Right atrium auricular region (tissue), 2 donors: ENCODE measurements around the gene CTNNBIP1. TPM values are rescaled to one million over a fixed set of nuclear protein-coding genes. Genes with fewer than 3 reads are reported as not detected.

Experiments used
- DNase-seq: peaks from one replicate; pipeline ENCODE4 v3.0.0-alpha.2; 2019; ENCODE audit warnings: low spot score
- H3K27ac ChIP-seq, 2 donors: fragments of 200-600 bp; sonication (generic); 1 replicate in 1 of 2; 2 replicates in 1 of 2; pipeline ENCODE4 v1.5.1; 2016 to 2019
- H3K27me3 ChIP-seq, 2 donors: fragments of 200-600 bp; sonication (generic); one replicate each; pipeline versions ENCODE4 v1.5.1 to v1.6.0; 2017 to 2019
- H3K36me3 ChIP-seq: fragments of 200-600 bp; sonication (generic); one replicate; pipeline ENCODE4 v1.5.1; 2016
- H3K4me1 ChIP-seq, 2 donors: fragments of 200-600 bp; sonication (generic); one replicate each; pipeline versions ENCODE4 v1.5.1 to v1.6.0; 2017 to 2019
- H3K4me3 ChIP-seq, 2 donors: fragments of 200-600 bp; sonication (generic); 1 replicate in 1 of 2; 2 replicates in 1 of 2; pipeline ENCODE4 v1.5.1; 2017 to 2019; ENCODE audit warnings: mild to moderate bottlenecking in 1 of 2, moderate library complexity in 1 of 2
- H3K9me3 ChIP-seq, 2 donors: fragments of 200-600 bp; sonication (generic); one replicate each; pipeline ENCODE4 v1.5.1; 2019
- CTCF ChIP-seq, 2 donors: fragments of 200-600 bp; sonication (generic); IDR thresholded peaks; one replicate each; pipeline ENCODE4 v1.5.1; 2019; ENCODE audit warnings: antibody characterized with exemption in 2 of 2
- total RNA-seq, 2 donors: library from RNA; depleted of rRNA; stranded (reverse); fragments of >200 nt; gene quantifications; one replicate each; pipeline ENCODE4 v1.1.0, GENCODE V29; 2016

Gene CTNNBIP1
- total RNA-seq, 2 donors from 2014 or later: 22.3 to 31.9 TPM

GRCh38 chr1:9821710-9822109 lies 88.4 kb downstream of the CTNNBIP1 start:
- no peak for DNase-seq
- H3K9me3 ChIP-seq: no peaks in the 10 kb centered on the region
- no peak for TF ChIP-seq CTCF (IDR thresholded peaks at IDR 0.05)
- no peak overlapping the region for H3K27ac ChIP-seq
- no peak overlapping the region for H3K4me3 ChIP-seq
- no peaks in the 10 kb centered on the region for H3K27me3 ChIP-seq
- peaks cover 0 to 40% of the 10 kb centered on the region in 2 donors for H3K4me1 ChIP-seq
- no peaks in the 10 kb centered on the region for H3K36me3 ChIP-seq

GRCh38 chr1:9820521-9820920 lies 89.5 kb downstream of the CTNNBIP1 start:
- no peak for DNase-seq
- Histone ChIP-seq H3K27ac (no peak overlapping the region), H3K9me3 (no peaks in the 10 kb centered on the region), H3K27me3 (no peaks in the 10 kb centered on the region), H3K36me3 (no peaks in the 10 kb centered on the region), H3K4me3 (no peak overlapping the region), H3K4me1 (peaks cover 0 to 35% of the 10 kb centered on the region in 2 donors)
- TF ChIP-seq CTCF (IDR thresholded peaks at IDR 0.05): no peak

GRCh38 chr1:9817734-9818133 lies 92.3 kb downstream of the CTNNBIP1 start:
- DNase-seq: no peak
- peaks cover 0 to 17% of the 10 kb centered on the region in 2 donors for H3K4me1 ChIP-seq
- no peak for TF ChIP-seq CTCF (IDR thresholded peaks at IDR 0.05)

GRCh38 chr1:9816199-9816598 lies 93.9 kb downstream of the CTNNBIP1 start:
- Histone ChIP-seq H3K36me3 (no peaks in the 10 kb centered on the region), H3K4me3 (no peak overlapping the region), H3K27ac (no peak overlapping the region), H3K9me3 (no peaks in the 10 kb centered on the region), H3K4me1 (peaks cover 0 to 15% of the 10 kb centered on the region in 2 donors), H3K27me3 (no peaks in the 10 kb centered on the region)
- DNase-seq: no peak
- no peak for TF ChIP-seq CTCF (IDR thresholded peaks at IDR 0.05)

More at GRCh38 chr1:9817734-9818133, 92.3 kb downstream of the CTNNBIP1 start:
- Histone ChIP-seq H3K27me3 (no peaks in the 10 kb centered on the region), H3K27ac (no peak overlapping the region), H3K4me3 (no peak overlapping the region), H3K36me3 (no peaks in the 10 kb centered on the region), H3K9me3 (no peaks in the 10 kb centered on the region)

GRCh38 chr1:9815150-9815549 lies 94.9 kb downstream of the CTNNBIP1 start:
- H3K4me3 ChIP-seq: no peak overlapping the region
- no peaks in the 10 kb centered on the region for H3K9me3 ChIP-seq
- H3K27me3 ChIP-seq: no peaks in the 10 kb centered on the region
- TF ChIP-seq CTCF (IDR thresholded peaks at IDR 0.05): no peak
- DNase-seq: no peak
- H3K4me1 ChIP-seq: peaks cover 0 to 16% of the 10 kb centered on the region in 2 donors
- H3K36me3 ChIP-seq: no peaks in the 10 kb centered on the region
- H3K27ac ChIP-seq: no peak overlapping the region

- Histone ChIP-seq H3K9me3 (no peaks in the 10 kb centered on the region), H3K4me1 (peaks cover 0 to 18% of the 10 kb centered on the region in 2 donors), H3K27me3 (no peaks in the 10 kb centered on the region), H3K27ac (no peak overlapping the region), H3K36me3 (no peaks in the 10 kb centered on the region), H3K4me3 (no peak overlapping the region)
- no peak for TF ChIP-seq CTCF (IDR thresholded peaks at IDR 0.05)
- DNase-seq: no peak
Observed at GRCh38 chr1:9814619-9815018, 95.5 kb downstream of the CTNNBIP1 start.
